GM23338 (cell line): Measurements from ENCODE around the gene PERM1. TPM values are rescaled to one million over a fixed set of nuclear protein-coding genes. Genes with fewer than 3 reads are reported as not detected.

Source experiments
- ATAC-seq: fragments of 200-7000 bp; cut with Tn5 transposase; 3 replicates; pipeline ENCODE4 v1.9.1; 2020
- DNase-seq: peaks from one replicate; pipeline ENCODE4 v3.0.0-alpha.2; 2015; ENCODE audit warnings: low spot score
- H2AFZ ChIP-seq: fragments of 200-600 bp; sonication (generic); 2 replicates; pipeline ENCODE4 v1.8.0; 2016; ENCODE audit warnings: antibody characterized with exemption, mild to moderate bottlenecking, moderate library complexity
- H3F3A ChIP-seq: fragments of 200-600 bp; sonication (generic); replicated peaks from 2 replicates; pipeline ENCODE4 v1.8.0; 2017; ENCODE audit warnings: antibody characterized with exemption, mixed run types, low read depth
- H3K27ac ChIP-seq: fragments of 200-600 bp; sonication (generic); 2 replicates; pipeline ENCODE4 v1.6.1; 2016; ENCODE audit warnings: low read depth
- H3K27me3 ChIP-seq: fragments of 200-600 bp; sonication (generic); 2 replicates; pipeline ENCODE4 v1.8.0; 2016; ENCODE audit warnings: mild to moderate bottlenecking, mixed run types, moderate library complexity; ENCODE audit not compliant: insufficient read depth
- H3K36me3 ChIP-seq: fragments of 200-600 bp; sonication (generic); 2 replicates; pipeline ENCODE4 v1.8.0; 2016; ENCODE audit warnings: mild to moderate bottlenecking; ENCODE audit not compliant: insufficient read depth
- H3K4me1 ChIP-seq: fragments of 200-600 bp; sonication (generic); 2 replicates; pipeline ENCODE4 v1.8.0; 2016; ENCODE audit warnings: mild to moderate bottlenecking, moderate library complexity; ENCODE audit not compliant: insufficient read depth
- H3K4me2 ChIP-seq: fragments of 200-600 bp; sonication (generic); 2 replicates; pipeline ENCODE4 v1.7.1; 2017; ENCODE audit warnings: mixed run types
- H3K4me3 ChIP-seq: fragments of 200-600 bp; sonication (generic); 2 replicates; pipeline ENCODE4 v1.6.1; 2016; ENCODE audit warnings: mixed run types
- H3K79me2 ChIP-seq: fragments of 200-600 bp; sonication (generic); replicated peaks from 2 replicates; pipeline ENCODE4 v1.8.0; 2017; ENCODE audit warnings: mild to moderate bottlenecking; ENCODE audit not compliant: insufficient read depth
- H3K9me2 ChIP-seq: fragments of 200-600 bp; sonication (generic); 2 replicates; pipeline ENCODE4 v1.8.0; 2017; ENCODE audit not compliant: insufficient read depth
- H4K20me1 ChIP-seq: fragments of 200-600 bp; sonication (generic); replicated peaks from 2 replicates; pipeline ENCODE4 v1.8.0; 2017; ENCODE audit warnings: mild to moderate bottlenecking; ENCODE audit not compliant: insufficient read depth
- H3K27ac Mint-ChIP-seq: 2 replicates; pipeline ENCODE4 v1.8.0; 2020; ENCODE audit warnings: inconsistent platforms, mild to moderate bottlenecking, moderate library complexity, mixed read lengths
- H3K27me3 Mint-ChIP-seq: 3 replicates; pipeline ENCODE4 v1.8.0; 2022; ENCODE audit warnings: low read depth, mild to moderate bottlenecking, moderate library complexity, mixed read lengths, inconsistent platforms; ENCODE audit not compliant: insufficient read depth, poor library complexity
- H3K36me3 Mint-ChIP-seq: 3 replicates; pipeline ENCODE4 v1.8.0; 2021; ENCODE audit warnings: low read depth, mild to moderate bottlenecking, inconsistent platforms, moderate library complexity, mixed read lengths
- H3K4me1 Mint-ChIP-seq: 3 replicates; pipeline ENCODE4 v1.8.0; 2020; ENCODE audit warnings: mild to moderate bottlenecking, inconsistent platforms, mixed read lengths
- H3K4me3 Mint-ChIP-seq: 3 replicates; pipeline ENCODE4 v1.8.0; 2021; ENCODE audit warnings: moderate library complexity, mild to moderate bottlenecking, inconsistent platforms, mixed read lengths
- H3K9me3 Mint-ChIP-seq: 3 replicates; pipeline ENCODE4 v1.8.0; 2020; ENCODE audit warnings: moderate library complexity, mild to moderate bottlenecking, inconsistent platforms, mixed read lengths
- CREB1 ChIP-seq: fragments of 250-450 bp; sonication (Bioruptor Pico); IDR thresholded peaks from 2 replicates; pipeline ENCODE4 v1.5.0; 2020; ENCODE audit warnings: low read depth, mild to moderate bottlenecking, moderate library complexity
- EZH2 ChIP-seq: fragments of 200-600 bp; sonication (generic); IDR thresholded peaks from one replicate; pipeline ENCODE4 v1.8.0; 2017; ENCODE audit warnings: antibody characterized with exemption, mild to moderate bottlenecking, low read depth; ENCODE audit not compliant: unreplicated experiment
- EZH2phosphoT487 ChIP-seq: fragments of 200-600 bp; sonication (generic); IDR thresholded peaks from one replicate; pipeline ENCODE4 v1.8.1; 2018; ENCODE audit warnings: antibody characterized with exemption; ENCODE audit not compliant: unreplicated experiment
- JUNB ChIP-seq: IDR thresholded peaks from one replicate; pipeline ENCODE4 v1.6.1; 2016; ENCODE audit warnings: antibody characterized with exemption; ENCODE audit not compliant: unreplicated experiment
- NANOG ChIP-seq: IDR thresholded peaks from 2 replicates; pipeline ENCODE4 v1.6.1; 2016; ENCODE audit warnings: antibody characterized with exemption, borderline replicate concordance
- POLR2AphosphoS5 ChIP-seq: IDR thresholded peaks from 2 replicates; pipeline ENCODE4 v1.6.1; 2016; ENCODE audit warnings: antibody characterized with exemption, low read depth
- REST ChIP-seq: IDR thresholded peaks from one replicate; pipeline ENCODE4 v1.6.1; 2018; ENCODE audit warnings: antibody characterized with exemption; ENCODE audit not compliant: unreplicated experiment
- STAT1 ChIP-seq: IDR thresholded peaks from one replicate; pipeline ENCODE4 v1.6.1; 2016; ENCODE audit warnings: antibody characterized with exemption; ENCODE audit not compliant: unreplicated experiment
- ZNF114 ChIP-seq: fragments of 250-450 bp; sonication (Bioruptor Pico); IDR thresholded peaks from 2 replicates; pipeline ENCODE4 v1.5.0; 2020; ENCODE audit warnings: mild to moderate bottlenecking, moderate library complexity
- ZNF331 ChIP-seq: fragments of 250-450 bp; sonication (Bioruptor Pico); IDR thresholded peaks from 2 replicates; pipeline ENCODE4 v1.5.0; 2020; ENCODE audit warnings: low read depth, mild to moderate bottlenecking, moderate library complexity
- ZNF462 ChIP-seq: fragments of 250-450 bp; sonication (Bioruptor Pico); IDR thresholded peaks from 2 replicates; pipeline ENCODE4 v1.5.0; 2020; ENCODE audit warnings: mild to moderate bottlenecking, moderate library complexity
- polyA plus RNA-seq: library from polyadenylated mRNA; unstranded; fragments of >200 nt; fragmentation: Nextera tagmentation; extraction: Ambion mirVana; gene quantifications from 2 replicates; pipeline ENCODE4 v1.2.1, GENCODE V29; 2016
- total RNA-seq: library from RNA; depleted of rRNA; stranded (reverse); fragments of >200 nt; shearing (Covaris generic); gene quantifications from 2 replicates; pipeline ENCODE4 v1.2.3, GENCODE V29; 2014
- TF ChIP-seq, protein P1 (sequence below): IDR thresholded peaks from 2 replicates; pipeline ENCODE4 v1.6.1; 2016; ENCODE audit warnings: antibody characterized with exemption
- TF ChIP-seq, protein P2 (sequence below), 2 experiments: fragments of 200-600 bp in 1 of 2; sonication (generic) in 1 of 2; conservative IDR thresholded peaks; 2 replicates each; pipeline versions ENCODE4 v1.5.1 to v1.6.1; 2016 to 2017; ENCODE audit warnings: antibody characterized with exemption in 2 of 2, low read depth in 2 of 2, mild to moderate bottlenecking in 2 of 2, moderate library complexity in 1 of 2

The PERM1 gene
- total and polyA plus RNA-seq, 2 experiments from 2014 or later: 1.1 TPM; not detected in 1

- Histone ChIP-seq H3K4me3 (no peak overlapping the region), H3F3A (no peaks in the 10 kb centered on the region), H3K4me1 (peaks cover 32% of the 10 kb centered on the region), H4K20me1 (peaks cover 7% of the 10 kb centered on the region; the same call in 1 of the 2 replicates), H3K27me3 (no peaks in the 10 kb centered on the region), H3K9me2 (no peaks in the 10 kb centered on the region), H3K27ac (no peak overlapping the region), H2AFZ (no peak overlapping the region), H3K79me2 (no peaks in the 10 kb centered on the region), H3K36me3 (no peaks in the 10 kb centered on the region), H3K4me2 (no peak overlapping the region)
- H3K4me3 Mint-ChIP-seq: no peak overlapping the region
- H3K4me1 Mint-ChIP-seq: peaks cover 25% of the 10 kb centered on the region
- no peak for ATAC-seq
- peaks cover 10% of the 10 kb centered on the region for H3K36me3 Mint-ChIP-seq
- no peak for DNase-seq
- TF ChIP-seq, protein P1, sequence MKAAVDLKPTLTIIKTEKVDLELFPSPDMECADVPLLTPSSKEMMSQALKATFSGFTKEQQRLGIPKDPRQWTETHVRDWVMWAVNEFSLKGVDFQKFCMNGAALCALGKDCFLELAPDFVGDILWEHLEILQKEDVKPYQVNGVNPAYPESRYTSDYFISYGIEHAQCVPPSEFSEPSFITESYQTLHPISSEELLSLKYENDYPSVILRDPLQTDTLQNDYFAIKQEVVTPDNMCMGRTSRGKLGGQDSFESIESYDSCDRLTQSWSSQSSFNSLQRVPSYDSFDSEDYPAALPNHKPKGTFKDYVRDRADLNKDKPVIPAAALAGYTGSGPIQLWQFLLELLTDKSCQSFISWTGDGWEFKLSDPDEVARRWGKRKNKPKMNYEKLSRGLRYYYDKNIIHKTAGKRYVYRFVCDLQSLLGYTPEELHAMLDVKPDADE: no peak
- TF ChIP-seq NANOG (no peak), STAT1 (no peak), JUNB (no peak), REST (no peak), ZNF331 (no peak), EZH2 (no peak), ZNF114 (CRISPR knock-in tag) (no peak), ZNF462 (no peak), POLR2AphosphoS5 (no peak), CREB1 (CRISPR knock-in tag) (no peak), EZH2phosphoT487 (no peak)
- TF ChIP-seq, protein P2, sequence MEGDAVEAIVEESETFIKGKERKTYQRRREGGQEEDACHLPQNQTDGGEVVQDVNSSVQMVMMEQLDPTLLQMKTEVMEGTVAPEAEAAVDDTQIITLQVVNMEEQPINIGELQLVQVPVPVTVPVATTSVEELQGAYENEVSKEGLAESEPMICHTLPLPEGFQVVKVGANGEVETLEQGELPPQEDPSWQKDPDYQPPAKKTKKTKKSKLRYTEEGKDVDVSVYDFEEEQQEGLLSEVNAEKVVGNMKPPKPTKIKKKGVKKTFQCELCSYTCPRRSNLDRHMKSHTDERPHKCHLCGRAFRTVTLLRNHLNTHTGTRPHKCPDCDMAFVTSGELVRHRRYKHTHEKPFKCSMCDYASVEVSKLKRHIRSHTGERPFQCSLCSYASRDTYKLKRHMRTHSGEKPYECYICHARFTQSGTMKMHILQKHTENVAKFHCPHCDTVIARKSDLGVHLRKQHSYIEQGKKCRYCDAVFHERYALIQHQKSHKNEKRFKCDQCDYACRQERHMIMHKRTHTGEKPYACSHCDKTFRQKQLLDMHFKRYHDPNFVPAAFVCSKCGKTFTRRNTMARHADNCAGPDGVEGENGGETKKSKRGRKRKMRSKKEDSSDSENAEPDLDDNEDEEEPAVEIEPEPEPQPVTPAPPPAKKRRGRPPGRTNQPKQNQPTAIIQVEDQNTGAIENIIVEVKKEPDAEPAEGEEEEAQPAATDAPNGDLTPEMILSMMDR (conservative IDR thresholded peaks at IDR 0.05; ENCODE audit: low read depth in 2 of 2): no peak
- no peak overlapping the region for H3K27ac Mint-ChIP-seq
- H3K9me3 Mint-ChIP-seq: no peaks in the 10 kb centered on the region
- peaks cover 16% of the 10 kb centered on the region for H3K27me3 Mint-ChIP-seq
These were observed 45.9 kb upstream of the PERM1 start for GRCh38 chr1:1027791-1028190.
